Erythroblast (primary cell): ENCODE measurements around the gene SUSD3.
A peak's percentile ranks its signal among the peaks of the same experiment; 100 is the strongest.

Source experiments
- DNase-seq, 2 experiments: peaks; one replicate each; lab custom pipeline; 2025; lab: John Stamatoyannopoulos, UW
- GATA1 ChIP-seq: IDR thresholded peaks from 2 replicates; pipeline ENCODE4 v1.6.1; 2011; ENCODE audit warnings: low read depth, mild to moderate bottlenecking, control low read depth, low read length, moderate library complexity
- POLR2A ChIP-seq: IDR thresholded peaks from 2 replicates; pipeline ENCODE4 v1.6.1; 2011; ENCODE audit warnings: mild to moderate bottlenecking, low read length

The SUSD3 gene

GRCh38 chr9:93105620-93106019 lies 47.1 kb downstream of the SUSD3 start:
- no peak for DNase-seq
- TF ChIP-seq POLR2A (no peak), GATA1 (no peak)

GRCh38 chr9:93107151-93107824 lies 48.8 kb downstream of the SUSD3 start:
- no peak for DNase-seq
- TF ChIP-seq POLR2A (no peak), GATA1 (no peak)

DNA sequence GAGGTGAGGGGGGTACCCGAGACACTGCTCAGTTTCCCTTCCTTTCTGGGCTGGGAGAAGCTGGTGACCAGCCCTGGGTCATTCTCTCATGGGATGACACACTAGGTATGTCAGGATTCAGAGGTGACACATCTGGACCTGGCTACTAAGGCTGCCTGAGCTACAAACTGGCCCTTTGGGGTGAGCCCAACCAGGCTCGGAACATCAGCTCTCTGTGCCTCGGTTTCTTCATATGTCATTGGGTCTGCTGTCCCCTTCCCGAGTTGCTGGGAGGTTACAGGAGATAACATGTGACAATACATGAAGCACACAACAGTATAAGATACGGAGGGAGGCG lies 49.3 kb downstream of the SUSD3 start:
- no peak for TF ChIP-seq POLR2A
- TF ChIP-seq GATA1 = no peak
- DNase-seq = no peak

GRCh38 chr9:93108291-93109041 lies 50.0 kb downstream of the SUSD3 start:
- TF ChIP-seq GATA1 = no peak
- TF ChIP-seq POLR2A = no peak
- DNase-seq = peak in 1 of 2 experiments; percentile 14

GRCh38 chr9:93110311-93110855 lies 51.9 kb downstream of the SUSD3 start:
- TF ChIP-seq GATA1 (no peak), POLR2A (no peak)
- DNase-seq = no peak

- DNase-seq = no peak
- TF ChIP-seq POLR2A (no peak), GATA1 (no peak)
Observed at GRCh38 chr9:93111001-93111370, 52.5 kb downstream of the SUSD3 start.

GRCh38 chr9:93111371-93112115 lies 53.0 kb downstream of the SUSD3 start:
- no peak for DNase-seq
- TF ChIP-seq POLR2A (no peak), GATA1 (no peak)

DNA sequence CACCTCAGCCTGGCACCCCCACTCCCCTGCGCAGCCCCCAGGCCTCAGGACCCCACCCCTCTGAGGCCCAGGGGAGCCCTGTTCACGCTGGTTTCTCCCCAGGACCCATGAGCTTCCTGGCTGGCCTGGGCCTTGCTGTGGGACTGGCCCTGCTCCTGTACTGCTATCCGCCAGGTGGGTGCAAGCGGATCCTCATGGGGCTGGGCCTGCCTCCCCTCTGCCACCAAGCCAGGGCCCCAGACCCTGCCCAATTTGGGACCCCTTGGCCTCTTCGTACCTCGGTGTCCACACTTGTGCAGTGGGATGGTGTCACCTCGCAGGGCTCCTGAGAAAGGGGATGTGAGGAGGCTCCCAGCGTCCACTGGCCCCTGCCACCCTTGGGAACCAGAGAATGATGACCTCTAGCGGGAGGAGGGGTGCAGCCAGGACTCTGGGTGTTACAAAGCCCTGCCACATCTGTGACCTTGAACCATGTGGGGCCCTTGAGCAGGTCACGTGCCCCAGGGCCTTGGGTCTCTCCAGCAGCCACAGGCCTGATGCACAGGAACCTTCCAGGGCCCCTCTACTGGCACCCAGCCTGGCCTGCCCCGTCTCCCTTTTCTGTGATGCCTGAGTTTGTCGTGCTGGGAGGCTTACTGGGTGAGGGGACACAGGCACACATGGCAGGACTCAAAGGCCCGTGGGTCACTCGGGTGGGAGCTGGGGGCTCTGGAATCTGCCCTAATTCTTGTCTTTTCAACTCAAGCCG lies 53.8 kb downstream of the SUSD3 start:
- DNase-seq = no peak
- no peak for TF ChIP-seq GATA1
- TF ChIP-seq POLR2A = no peak

DNA sequence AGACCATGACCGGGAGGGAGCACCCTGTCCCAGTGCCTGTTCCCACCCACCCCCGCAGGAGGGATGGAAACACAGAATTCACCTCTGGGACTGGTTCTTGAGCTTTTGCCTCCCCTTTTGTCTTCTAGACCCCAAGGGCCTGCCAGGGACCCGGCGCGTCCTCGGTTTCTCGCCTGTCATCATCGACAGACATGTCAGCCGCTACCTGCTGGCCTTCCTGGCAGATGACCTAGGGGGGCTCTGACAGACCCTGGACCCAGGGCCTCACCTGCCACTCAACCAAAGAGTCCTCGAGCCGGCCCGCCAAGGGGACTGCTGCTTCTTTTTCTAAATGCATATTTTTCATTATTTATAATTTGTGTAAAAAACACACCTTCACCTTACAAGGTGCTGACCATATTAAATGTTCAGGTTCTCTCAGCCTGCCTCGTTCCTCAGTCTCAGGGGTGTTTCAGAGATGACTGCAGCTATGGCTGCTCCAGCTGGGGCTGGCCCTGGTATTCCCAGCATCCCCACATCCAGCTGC lies 54.4 kb downstream of the SUSD3 start:
- DNase-seq = no peak
- no peak for TF ChIP-seq GATA1
- TF ChIP-seq POLR2A = no peak

DNA sequence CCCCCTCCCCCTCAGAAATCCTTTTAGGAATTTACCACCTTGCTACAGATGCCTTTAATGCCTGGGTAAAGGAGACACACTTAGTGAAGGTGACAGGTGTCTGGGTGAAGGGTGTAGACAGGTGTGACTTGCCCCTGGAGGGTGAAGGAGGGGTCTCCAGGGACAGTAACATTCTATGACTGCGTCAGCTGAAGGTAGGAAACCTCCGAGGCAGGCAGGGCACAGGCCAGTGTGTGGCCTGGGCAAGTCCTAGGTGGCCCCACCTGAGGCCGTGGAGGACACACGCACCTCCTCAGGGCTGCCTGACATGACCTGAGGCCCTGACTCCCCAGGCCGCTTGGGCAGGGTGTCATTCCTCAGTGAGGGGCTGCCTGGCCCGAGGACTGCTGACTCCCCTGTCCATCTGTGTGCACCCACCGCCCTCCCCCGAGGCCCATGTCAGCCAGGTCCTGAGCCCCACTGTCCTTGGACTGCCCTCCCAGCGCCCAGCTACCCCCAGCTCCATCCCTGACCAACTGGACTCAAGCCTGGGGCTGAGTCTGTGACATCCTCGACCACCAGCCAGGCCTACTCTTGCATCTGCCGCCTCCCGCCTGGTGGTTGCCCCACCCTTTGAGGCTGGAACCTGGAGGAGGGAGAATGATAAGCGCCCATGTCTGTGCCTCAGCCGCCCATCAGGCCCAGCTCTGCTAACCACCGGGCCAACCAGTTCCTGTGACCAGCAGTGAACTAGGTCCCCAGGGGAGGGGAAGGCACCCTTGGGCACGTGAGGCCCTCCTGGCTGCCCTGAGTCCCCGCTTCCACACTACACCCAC lies 55.9 kb downstream of the SUSD3 start:
- peak; percentile 63 to 68 for DNase-seq
- TF ChIP-seq POLR2A = no peak
- no peak for TF ChIP-seq GATA1

DNA sequence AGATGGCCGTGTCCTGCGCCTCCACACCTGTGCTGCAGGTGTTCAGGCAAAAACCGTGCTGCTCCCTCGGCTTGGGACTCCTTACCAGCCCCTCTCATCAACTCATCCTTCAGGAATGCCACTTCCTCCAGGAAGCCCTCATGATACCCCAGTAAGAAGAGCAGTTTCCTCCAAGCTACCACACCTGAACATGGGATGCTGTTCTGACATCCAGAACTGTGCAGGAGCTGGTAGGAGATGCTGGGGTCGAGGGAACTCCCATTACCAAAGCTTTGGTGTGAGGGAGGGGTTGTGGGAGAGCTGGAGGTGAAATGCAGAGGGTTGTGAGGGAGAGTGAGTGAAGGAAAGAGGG lies 56.5 kb downstream of the SUSD3 start:
- DNase-seq = no peak
- TF ChIP-seq GATA1 = no peak
- no peak for TF ChIP-seq POLR2A

DNA sequence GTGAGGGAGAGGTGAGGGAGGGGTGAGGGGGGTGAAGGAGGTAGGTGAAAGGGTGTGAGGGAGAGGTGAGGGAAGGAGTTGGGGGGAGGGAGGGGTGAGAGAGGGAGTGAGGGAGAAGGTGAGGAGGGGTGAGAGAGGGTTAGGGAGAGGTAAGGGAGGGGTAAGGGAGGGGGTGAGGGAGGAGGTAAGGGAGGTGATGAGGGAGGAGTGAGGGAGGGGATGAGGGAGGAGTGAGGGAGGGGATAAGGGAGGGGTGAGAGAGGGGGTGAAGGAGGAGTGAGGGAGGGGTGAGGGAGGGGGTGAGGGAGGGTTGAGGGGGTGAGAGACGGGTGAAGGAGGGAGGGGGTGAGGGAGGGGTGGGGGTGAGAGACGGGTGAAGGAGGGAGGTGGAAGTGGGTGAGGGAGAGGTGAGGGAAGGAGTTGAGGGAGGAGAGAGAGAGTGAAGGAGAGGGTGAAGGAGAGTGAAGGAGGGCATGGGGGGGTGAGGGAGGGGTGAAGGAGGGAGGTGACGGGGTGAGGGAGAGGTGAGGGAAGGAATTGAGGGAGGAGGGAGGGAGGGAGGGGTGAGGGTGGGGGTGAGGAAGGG lies 57.1 kb downstream of the SUSD3 start:
- no peak for DNase-seq
- TF ChIP-seq POLR2A (no peak), GATA1 (no peak)
